ENCODE measurements around the gene PTPN6.

The PTPN6 gene

DNA sequence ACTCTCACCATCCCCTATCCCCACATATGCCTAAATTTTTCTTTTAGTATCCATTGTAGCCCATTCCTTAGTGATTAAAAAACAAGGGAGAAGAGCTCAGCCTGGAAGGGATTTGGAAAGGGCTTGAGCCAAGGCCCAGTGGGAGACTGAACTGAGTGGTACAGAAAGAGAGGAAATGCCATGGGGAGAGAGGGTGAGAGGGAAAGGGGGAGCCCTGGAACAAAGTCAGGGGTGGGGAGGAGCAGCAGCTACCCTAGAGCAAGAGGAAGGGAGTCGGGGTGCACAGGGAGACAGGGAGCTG is 26.0 kb upstream of the PTPN6 start:
- H3K36me3 ChIP-seq (ENCODE audit: control insufficient read depth, insufficient read depth, low read length), result peaks cover 35% of the 10 kb centered on the region
- H3K27ac ChIP-seq (ENCODE audit: low read depth, low read length), result peak overlapping the region; percentile 92
- H3K9me3 ChIP-seq (ENCODE audit: control insufficient read depth, insufficient read depth, low read length), result no peaks in the 10 kb centered on the region
- H3K4me1 ChIP-seq (ENCODE audit: control insufficient read depth, insufficient read depth, low read length), result peaks cover 30% of the 10 kb centered on the region
- peak overlapping the region; percentile 71; the same call in 1 of the 2 replicates for H3K4me3 ChIP-seq (ENCODE audit: low read depth, low read length)
- peak overlapping the region; percentile 11 for H3K9ac ChIP-seq (ENCODE audit: low read depth, low read length)
- no peaks in the 10 kb centered on the region for H3K27me3 ChIP-seq (ENCODE audit: control insufficient read depth, insufficient read depth, low read length)

DNA sequence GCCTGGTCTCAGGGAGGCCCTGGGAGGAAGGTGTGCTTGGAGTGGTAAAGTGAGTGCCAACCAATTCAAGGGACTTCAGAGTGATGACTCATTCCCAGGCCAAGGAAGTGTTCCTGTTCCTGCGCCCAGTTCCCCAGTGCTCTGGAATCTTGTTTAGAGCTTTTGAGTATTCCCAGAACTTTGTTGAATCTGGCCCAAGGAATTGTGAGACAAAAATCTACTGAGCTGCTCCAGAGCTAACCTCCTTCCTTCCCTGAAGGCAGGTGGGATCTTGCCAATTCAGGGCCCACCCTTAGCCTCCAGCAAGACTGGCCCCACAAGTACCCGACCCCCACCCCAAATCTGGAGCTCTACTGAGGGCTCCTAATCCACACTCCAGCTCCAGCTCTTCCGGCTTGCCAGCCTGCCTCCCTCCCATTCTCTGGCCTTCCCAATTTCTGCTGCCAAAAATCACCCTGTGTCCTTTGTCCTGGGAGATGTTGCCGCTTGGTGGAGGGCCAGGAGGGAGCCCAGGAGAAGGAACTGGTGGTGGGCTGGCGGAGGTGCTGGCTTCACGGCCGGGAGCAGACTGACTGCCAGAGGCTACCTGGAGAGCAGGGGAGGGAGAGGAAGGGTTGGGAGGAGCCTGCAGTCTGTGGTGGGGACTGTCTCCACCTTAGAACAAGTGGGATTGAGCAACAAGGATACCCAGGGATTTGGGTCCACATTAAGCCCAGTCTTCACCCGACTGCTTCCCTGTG is 25.4 kb upstream of the PTPN6 start:
- Histone ChIP-seq H3K4me3 (ENCODE audit: low read depth, low read length) (peak overlapping the region; percentile 71), H3K36me3 (ENCODE audit: control insufficient read depth, insufficient read depth, low read length) (peaks cover 33% of the 10 kb centered on the region), H3K27me3 (ENCODE audit: control insufficient read depth, insufficient read depth, low read length) (no peaks in the 10 kb centered on the region), H3K9me3 (ENCODE audit: control insufficient read depth, insufficient read depth, low read length) (no peaks in the 10 kb centered on the region), H3K27ac (ENCODE audit: low read depth, low read length) (peak overlapping the region; percentile 92), H3K9ac (ENCODE audit: low read depth, low read length) (peak overlapping the region; percentile 20), H3K4me1 (ENCODE audit: control insufficient read depth, insufficient read depth, low read length) (peaks cover 30% of the 10 kb centered on the region)

DNA sequence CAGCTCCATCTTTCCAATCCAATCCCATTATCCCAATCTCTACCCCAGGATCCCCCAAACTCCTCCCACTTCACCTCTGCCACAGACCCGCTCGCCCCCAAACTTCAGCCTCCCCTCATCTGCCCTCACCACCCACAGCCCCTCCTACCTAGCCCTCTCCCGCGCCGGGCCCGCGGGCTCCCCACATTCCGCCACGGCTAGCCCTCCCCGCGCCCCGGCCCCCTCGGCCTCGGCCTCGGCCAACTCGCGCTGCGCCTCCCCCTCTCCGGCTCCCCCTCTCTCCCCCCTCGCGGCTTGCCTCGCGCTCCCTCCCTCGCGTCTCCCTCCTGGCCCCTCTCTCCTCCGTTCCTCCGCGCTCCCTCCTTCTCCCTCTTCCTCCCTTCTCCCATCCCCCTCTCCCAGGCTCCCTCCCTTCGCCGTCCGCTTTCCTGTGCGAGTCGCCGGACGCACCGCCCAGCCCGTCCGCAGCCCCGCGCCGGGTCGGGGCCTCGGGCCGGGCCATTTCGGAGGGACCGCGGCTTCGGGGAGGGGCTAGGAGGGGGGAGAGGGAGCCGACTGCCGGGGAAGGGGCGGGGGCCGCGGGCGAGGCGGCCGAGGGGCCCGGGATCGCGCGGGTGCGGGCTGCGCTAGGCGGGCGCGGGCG is 23.7 kb upstream of the PTPN6 start, which contains the start of gene ATN1:
TSS of gene ATN1 (plus strand) at position 581 of the 643 bp plus-strand sequence. CDS start 6,043 bp downstream, outside the sequence.
- Histone ChIP-seq H3K9ac (ENCODE audit: low read depth, low read length) (peak within 1 kb of the TSS; percentile 49; the same call in 1 of the 2 replicates), H3K27me3 (ENCODE audit: control insufficient read depth, insufficient read depth, low read length) (no peaks in the 10 kb centered on the region), H3K9me3 (ENCODE audit: control insufficient read depth, insufficient read depth, low read length) (no peaks in the 10 kb centered on the region), H3K4me1 (ENCODE audit: control insufficient read depth, insufficient read depth, low read length) (peaks cover 30% of the 10 kb centered on the region), H3K27ac (ENCODE audit: low read depth, low read length) (peak within 1 kb of the TSS; percentile 92), H3K4me3 (ENCODE audit: low read depth, low read length) (peak within 1 kb of the TSS; percentile 71), H3K36me3 (ENCODE audit: control insufficient read depth, insufficient read depth, low read length) (peaks cover 19% of the 10 kb centered on the region)

DNA sequence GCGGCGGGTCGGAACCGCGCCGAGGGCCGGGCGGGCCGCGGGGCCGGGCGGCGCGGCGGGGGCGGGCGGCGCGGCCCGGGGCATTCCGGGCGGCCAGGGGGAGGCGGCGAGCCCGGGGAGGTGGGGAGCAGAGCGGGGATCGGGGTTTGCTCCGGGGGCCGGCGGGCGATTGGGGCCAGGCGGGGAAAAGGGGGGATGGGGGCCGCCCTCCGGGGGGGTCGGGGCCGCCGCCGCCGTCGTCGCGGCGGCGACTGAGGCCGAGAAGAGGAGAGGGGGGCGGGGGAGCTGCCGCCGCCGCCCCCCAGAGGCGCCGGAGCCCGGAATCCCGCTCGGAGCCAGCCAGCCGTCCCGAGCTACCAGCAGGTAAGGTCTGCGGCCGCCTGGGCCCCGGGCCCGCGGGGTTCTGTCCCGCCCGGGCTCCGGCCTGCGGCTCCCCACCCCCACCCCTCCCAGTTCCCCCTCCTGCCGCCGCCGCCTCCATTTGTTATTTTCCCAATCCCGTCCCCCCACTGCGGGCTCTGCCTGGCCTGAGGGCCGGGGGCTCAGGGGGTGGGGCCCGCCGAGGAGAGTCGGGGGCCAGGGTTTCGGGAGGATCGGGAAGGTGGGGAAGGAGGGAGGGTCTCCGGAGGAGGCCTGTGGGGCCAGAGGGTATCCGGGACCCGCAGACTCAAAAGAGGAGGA is 23.0 kb upstream of the PTPN6 start:
- H3K9me3 ChIP-seq (ENCODE audit: control insufficient read depth, insufficient read depth, low read length), result no peaks in the 10 kb centered on the region
- H3K27ac ChIP-seq (ENCODE audit: low read depth, low read length), result peak overlapping the region; percentile 67
- H3K4me3 ChIP-seq (ENCODE audit: low read depth, low read length), result peak overlapping the region; percentile 66
- H3K9ac ChIP-seq (ENCODE audit: low read depth, low read length), result peak overlapping the region; percentile 4; the same call in 1 of the 2 replicates
- peaks cover 15% of the 10 kb centered on the region for H3K36me3 ChIP-seq (ENCODE audit: control insufficient read depth, insufficient read depth, low read length)
- H3K4me1 ChIP-seq (ENCODE audit: control insufficient read depth, insufficient read depth, low read length), result peaks cover 30% of the 10 kb centered on the region
- H3K27me3 ChIP-seq (ENCODE audit: control insufficient read depth, insufficient read depth, low read length), result no peaks in the 10 kb centered on the region

DNA sequence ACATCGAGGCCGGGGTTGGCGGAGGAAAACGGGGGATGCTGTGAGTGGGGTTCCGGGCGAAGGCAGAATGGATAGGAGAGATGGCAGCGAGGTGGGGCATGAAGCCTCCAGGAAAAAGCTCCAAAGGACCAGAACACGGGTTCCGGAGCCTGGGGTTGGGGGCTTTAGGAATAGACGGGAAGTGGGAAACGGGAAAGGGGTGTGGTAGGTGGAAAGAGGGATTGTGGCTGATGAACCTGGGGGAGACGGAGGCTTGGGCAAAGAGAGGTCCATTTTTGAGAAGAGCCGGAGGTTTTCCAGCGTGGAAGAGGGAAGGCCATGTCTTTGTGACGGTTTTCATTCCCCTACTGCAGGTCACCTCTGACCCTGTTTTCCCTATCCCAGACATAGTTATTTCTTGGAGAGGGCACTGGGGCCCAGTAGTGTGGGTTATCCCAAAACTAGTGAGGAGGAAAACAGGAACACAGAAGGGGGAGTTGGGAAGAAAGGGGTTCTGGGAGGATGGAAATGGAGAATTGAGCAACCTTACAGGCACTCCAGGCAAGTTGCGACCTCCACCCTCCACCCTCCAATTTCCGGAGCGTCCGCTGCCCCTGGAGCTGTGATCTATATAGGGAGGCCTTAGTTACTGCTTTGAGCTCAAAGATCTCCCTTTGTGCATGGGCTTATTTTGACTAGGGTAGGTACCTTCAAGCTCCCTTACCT is 22.3 kb upstream of the PTPN6 start:
- peak overlapping the region; percentile 4; the same call in 1 of the 2 replicates for H3K9ac ChIP-seq (ENCODE audit: low read depth, low read length)
- peaks cover 16% of the 10 kb centered on the region for H3K36me3 ChIP-seq (ENCODE audit: control insufficient read depth, insufficient read depth, low read length)
- no peaks in the 10 kb centered on the region for H3K9me3 ChIP-seq (ENCODE audit: control insufficient read depth, insufficient read depth, low read length)
- H3K4me1 ChIP-seq (ENCODE audit: control insufficient read depth, insufficient read depth, low read length), result peaks cover 30% of the 10 kb centered on the region
- peak overlapping the region; percentile 66 for H3K4me3 ChIP-seq (ENCODE audit: low read depth, low read length)
- H3K27me3 ChIP-seq (ENCODE audit: control insufficient read depth, insufficient read depth, low read length), result no peaks in the 10 kb centered on the region
- H3K27ac ChIP-seq (ENCODE audit: low read depth, low read length), result peak overlapping the region; percentile 67

DNA sequence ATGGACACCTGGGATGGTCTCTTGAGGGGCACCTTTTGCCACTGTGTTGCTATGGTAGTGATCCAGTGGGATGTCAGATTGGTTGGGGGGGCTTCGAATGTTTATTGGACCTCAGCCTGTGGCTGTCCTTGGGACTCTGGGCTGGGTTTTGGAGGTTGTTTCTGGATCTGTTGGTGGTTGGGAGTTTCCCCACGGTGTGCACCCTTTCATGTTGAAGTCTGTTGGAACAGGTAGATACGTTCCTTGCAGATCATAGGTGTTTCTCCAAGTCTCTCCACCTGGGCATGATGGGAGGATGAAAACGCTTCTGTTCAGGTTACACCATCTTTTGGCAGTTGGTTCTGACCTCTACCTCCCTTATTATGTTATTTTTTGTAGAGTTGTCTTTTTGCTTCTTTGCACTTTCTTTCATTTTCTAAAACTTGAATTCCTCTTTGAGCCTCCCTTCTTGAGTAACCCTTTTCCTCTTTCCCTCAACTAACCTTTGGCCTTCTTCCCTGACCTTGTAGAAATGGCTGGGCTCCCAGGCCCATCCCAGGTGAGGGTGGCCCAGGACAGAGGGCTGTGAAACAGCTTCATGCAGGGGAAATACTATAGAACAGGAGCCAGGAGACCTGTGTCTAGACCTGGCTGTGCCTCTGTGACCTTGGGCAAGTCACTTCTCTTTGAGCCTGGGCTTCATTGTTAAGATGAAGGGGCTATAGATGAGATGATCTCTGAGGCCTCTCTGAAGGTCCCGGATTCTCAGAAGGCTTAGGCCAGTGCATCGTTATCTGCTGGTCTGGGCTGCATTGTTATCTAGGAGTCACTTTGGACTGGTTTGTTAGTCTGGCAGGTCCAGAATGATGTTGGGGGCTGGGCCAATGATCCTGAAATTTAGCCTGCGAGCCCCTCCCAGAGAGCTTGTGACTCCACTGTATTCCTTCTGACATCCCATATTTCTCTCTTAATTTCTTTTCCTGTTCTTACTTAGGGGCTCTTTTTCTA is 21.4 kb upstream of the PTPN6 start:
- H3K27ac ChIP-seq (ENCODE audit: low read depth, low read length), result peak overlapping the region; percentile 32
- no peaks in the 10 kb centered on the region for H3K27me3 ChIP-seq (ENCODE audit: control insufficient read depth, insufficient read depth, low read length)
- peak overlapping the region; percentile 66 for H3K4me3 ChIP-seq (ENCODE audit: low read depth, low read length)
- peaks cover 25% of the 10 kb centered on the region for H3K36me3 ChIP-seq (ENCODE audit: control insufficient read depth, insufficient read depth, low read length)
- H3K9me3 ChIP-seq (ENCODE audit: control insufficient read depth, insufficient read depth, low read length), result no peaks in the 10 kb centered on the region
- H3K4me1 ChIP-seq (ENCODE audit: control insufficient read depth, insufficient read depth, low read length), result peaks cover 26% of the 10 kb centered on the region
- H3K9ac ChIP-seq (ENCODE audit: low read depth, low read length), result no peak overlapping the region

DNA sequence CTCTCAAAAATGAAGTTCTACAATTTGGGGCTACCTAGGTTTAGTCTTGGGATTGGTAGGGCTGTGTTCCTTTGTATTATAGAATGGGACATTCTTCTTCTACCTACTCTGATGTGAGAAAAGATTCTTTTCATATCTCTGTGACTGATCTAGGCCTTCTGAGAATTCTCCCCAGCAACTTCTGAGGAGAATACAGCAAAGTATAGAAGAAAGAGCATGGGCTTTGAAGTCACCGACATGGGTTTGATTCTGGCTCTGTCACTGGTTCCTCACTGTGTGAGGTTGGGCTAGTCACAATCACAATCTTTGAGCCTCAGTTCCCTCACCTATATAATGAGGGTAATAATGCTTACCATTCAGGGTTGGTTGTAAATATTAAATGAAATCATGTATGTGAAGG is 18.4 kb upstream of the PTPN6 start:
- Histone ChIP-seq H3K4me1 (ENCODE audit: control insufficient read depth, insufficient read depth, low read length) (peaks cover 5% of the 10 kb centered on the region), H3K9me3 (ENCODE audit: control insufficient read depth, insufficient read depth, low read length) (no peaks in the 10 kb centered on the region), H3K36me3 (ENCODE audit: control insufficient read depth, insufficient read depth, low read length) (peaks cover 39% of the 10 kb centered on the region), H3K9ac (ENCODE audit: low read depth, low read length) (no peak overlapping the region), H3K27ac (ENCODE audit: low read depth, low read length) (no peak overlapping the region), H3K27me3 (ENCODE audit: control insufficient read depth, insufficient read depth, low read length) (no peaks in the 10 kb centered on the region), H3K4me3 (ENCODE audit: low read depth, low read length) (no peak overlapping the region)

DNA sequence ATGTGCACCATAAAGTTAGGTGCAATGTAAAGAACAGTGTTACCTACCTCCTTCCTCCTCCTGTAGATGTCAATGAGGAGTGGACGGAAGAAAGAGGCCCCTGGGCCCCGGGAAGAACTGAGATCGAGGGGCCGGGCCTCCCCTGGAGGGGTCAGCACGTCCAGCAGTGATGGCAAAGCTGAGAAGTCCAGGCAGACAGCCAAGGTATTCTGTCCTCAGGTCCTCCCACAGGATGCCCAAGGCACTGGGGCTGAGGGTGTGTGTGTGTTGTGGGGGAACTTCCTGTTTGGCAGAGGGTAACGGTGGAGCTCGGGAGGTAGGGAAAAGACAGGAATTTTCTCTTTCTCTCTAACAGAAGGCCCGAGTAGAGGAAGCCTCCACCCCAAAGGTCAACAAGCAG is 17.0 kb upstream of the PTPN6 start:
- Histone ChIP-seq H3K4me1 (ENCODE audit: control insufficient read depth, insufficient read depth, low read length) (peaks cover 10% of the 10 kb centered on the region), H3K36me3 (ENCODE audit: control insufficient read depth, insufficient read depth, low read length) (peaks cover 44% of the 10 kb centered on the region), H3K27ac (ENCODE audit: low read depth, low read length) (no peak overlapping the region)

DNA sequence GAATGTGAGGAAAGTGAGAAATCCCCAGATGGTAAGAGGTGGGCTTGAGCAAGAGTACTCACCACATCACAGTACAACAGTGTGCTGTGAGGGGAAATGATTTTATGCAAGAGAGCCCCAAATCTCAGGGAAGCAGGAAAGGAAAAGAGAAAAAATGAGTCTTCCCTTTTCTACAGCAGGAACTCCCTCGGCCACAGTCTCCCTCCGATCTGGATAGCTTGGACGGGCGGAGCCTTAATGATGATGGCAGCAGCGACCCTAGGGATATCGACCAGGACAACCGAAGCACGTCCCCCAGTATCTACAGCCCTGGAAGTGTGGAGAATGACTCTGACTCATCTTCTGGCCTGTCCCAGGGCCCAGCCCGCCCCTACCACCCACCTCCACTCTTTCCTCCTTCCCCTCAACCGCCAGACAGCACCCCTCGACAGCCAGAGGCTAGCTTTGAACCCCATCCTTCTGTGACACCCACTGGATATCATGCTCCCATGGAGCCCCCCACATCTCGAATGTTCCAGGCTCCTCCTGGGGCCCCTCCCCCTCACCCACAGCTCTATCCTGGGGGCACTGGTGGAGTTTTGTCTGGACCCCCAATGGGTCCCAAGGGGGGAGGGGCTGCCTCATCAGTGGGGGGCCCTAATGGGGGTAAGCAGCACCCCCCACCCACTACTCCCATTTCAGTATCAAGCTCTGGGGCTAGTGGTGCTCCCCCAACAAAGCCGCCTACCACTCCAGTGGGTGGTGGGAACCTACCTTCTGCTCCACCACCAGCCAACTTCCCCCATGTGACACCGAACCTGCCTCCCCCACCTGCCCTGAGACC is 15.6 kb upstream of the PTPN6 start:
- Histone ChIP-seq H3K36me3 (ENCODE audit: control insufficient read depth, insufficient read depth, low read length) (peaks cover 51% of the 10 kb centered on the region), H3K4me3 (ENCODE audit: low read depth, low read length) (no peak overlapping the region), H3K27ac (ENCODE audit: low read depth, low read length) (no peak overlapping the region), H3K27me3 (ENCODE audit: control insufficient read depth, insufficient read depth, low read length) (no peaks in the 10 kb centered on the region), H3K4me1 (ENCODE audit: control insufficient read depth, insufficient read depth, low read length) (peaks cover 5% of the 10 kb centered on the region), H3K9me3 (ENCODE audit: control insufficient read depth, insufficient read depth, low read length) (no peaks in the 10 kb centered on the region), H3K9ac (ENCODE audit: low read depth, low read length) (no peak overlapping the region)

More for the DNA sequence above, 17.0 kb upstream of the PTPN6 start:
- H3K4me3 ChIP-seq (ENCODE audit: low read depth, low read length), result no peak overlapping the region
- no peak overlapping the region for H3K9ac ChIP-seq (ENCODE audit: low read depth, low read length)
- no peaks in the 10 kb centered on the region for H3K9me3 ChIP-seq (ENCODE audit: control insufficient read depth, insufficient read depth, low read length)
- H3K27me3 ChIP-seq (ENCODE audit: control insufficient read depth, insufficient read depth, low read length), result no peaks in the 10 kb centered on the region

Measured in HUES48 (cell line).